Measurements from ENCODE around the gene FOCAD.
"Not testable (repeated sequence)": the region's sequence is repeated elsewhere in the genome, so short reads cannot be mapped to it uniquely, and the experiment has no call there.

DNA sequence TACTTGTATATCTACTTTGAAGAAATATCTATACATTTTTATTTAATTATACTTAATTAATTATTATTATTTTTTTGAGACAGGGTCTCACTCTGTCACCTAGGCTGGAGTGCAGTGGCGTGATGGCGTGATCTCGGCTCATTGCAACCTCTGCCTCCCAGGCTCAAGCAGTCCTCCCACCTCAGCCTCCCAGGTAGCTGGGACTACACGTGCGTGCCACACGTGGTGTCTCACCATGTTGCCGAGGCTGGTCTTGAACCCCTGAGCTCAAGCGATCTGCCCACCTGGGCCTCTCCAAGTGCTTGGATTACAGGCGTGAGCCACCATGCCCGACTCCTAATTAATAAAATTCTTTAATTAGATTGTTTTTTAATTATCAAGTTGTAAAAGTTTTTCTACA is 10.5 kb upstream of the FOCAD start:
- TF ChIP-seq, protein P1, sequence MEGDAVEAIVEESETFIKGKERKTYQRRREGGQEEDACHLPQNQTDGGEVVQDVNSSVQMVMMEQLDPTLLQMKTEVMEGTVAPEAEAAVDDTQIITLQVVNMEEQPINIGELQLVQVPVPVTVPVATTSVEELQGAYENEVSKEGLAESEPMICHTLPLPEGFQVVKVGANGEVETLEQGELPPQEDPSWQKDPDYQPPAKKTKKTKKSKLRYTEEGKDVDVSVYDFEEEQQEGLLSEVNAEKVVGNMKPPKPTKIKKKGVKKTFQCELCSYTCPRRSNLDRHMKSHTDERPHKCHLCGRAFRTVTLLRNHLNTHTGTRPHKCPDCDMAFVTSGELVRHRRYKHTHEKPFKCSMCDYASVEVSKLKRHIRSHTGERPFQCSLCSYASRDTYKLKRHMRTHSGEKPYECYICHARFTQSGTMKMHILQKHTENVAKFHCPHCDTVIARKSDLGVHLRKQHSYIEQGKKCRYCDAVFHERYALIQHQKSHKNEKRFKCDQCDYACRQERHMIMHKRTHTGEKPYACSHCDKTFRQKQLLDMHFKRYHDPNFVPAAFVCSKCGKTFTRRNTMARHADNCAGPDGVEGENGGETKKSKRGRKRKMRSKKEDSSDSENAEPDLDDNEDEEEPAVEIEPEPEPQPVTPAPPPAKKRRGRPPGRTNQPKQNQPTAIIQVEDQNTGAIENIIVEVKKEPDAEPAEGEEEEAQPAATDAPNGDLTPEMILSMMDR (IDR thresholded peaks at IDR 0.05), result not testable (repeated sequence)
- not testable (repeated sequence) for TF ChIP-seq POLR2AphosphoS5, POLR2A (IDR thresholded peaks at IDR 0.05)

All from stomach (tissue), 4 donors.